ENCODE data around the gene HOXB2. TPM values are rescaled to one million over a fixed set of nuclear protein-coding genes. Genes with fewer than 3 reads are reported as not detected.

HOXB2 gene
- total RNA-seq, 1 experiment from 2014 or later, result not detected

- no peak overlapping the region for H3K9ac ChIP-seq (ENCODE audit: extremely low read depth, insufficient read length, low read length)
- no peaks in the 10 kb centered on the region; a peak in 1 of 7 replicates for H3K36me3 Mint-ChIP-seq (ENCODE audit: insufficient read depth in 1 of 3, low read depth in 3 of 3)
Measured at GRCh38 chr17:48540213-48540612, 4.7 kb downstream of the HOXB2 start.

More at GRCh38 chr17:48540213-48540612, 4.7 kb downstream of the HOXB2 start:
- H4K20me1 ChIP-seq (ENCODE audit: control insufficient read depth, insufficient read depth, insufficient read length), result no peaks in the 10 kb centered on the region
- no peak overlapping the region for H2AFZ ChIP-seq (ENCODE audit: low read length)
- WGBS (ENCODE audit: extremely low coverage, insufficient read length, low lambda C conversion rate), result no CpG with 5 or more reads among the region's 1 CpG
- H2AK5ac ChIP-seq (ENCODE audit: insufficient read length, low read length), result no peak overlapping the region
- H3K4me1 ChIP-seq (ENCODE audit: insufficient read depth, low read length), result no peaks in the 10 kb centered on the region
- Mint-ChIP-seq H3K27ac (no peak overlapping the region), H3K4me1 (peaks cover 16 to 35% of the 10 kb centered on the region in 2 experiments), H3K4me3 (no peak overlapping the region), H3K27me3 (ENCODE audit: low read depth) (peaks cover 98% of the 10 kb centered on the region), H3K9me3 (peaks cover 0 to 10% of the 10 kb centered on the region in 2 experiments; a peak in 2 of 5 replicates)
- no peak overlapping the region for H3K23ac ChIP-seq (ENCODE audit: insufficient read length, low read depth, low read length)
- no peak overlapping the region for H2BK120ac ChIP-seq (ENCODE audit: low read depth, low read length, poor library complexity, severe bottlenecking)
- H3T11ph ChIP-seq (ENCODE audit: low read length), result no peak overlapping the region
- TF ChIP-seq CTCF (conservative IDR thresholded peaks at IDR 0.05), result no peak
- no peak overlapping the region for H2BK5ac ChIP-seq (ENCODE audit: insufficient read length, low read length)
- no peak overlapping the region for H3K4ac ChIP-seq (ENCODE audit: low read depth, low read length)
- no peak overlapping the region for H2BK15ac ChIP-seq (ENCODE audit: low read depth, low read length)
- no peak overlapping the region for H2BK12ac ChIP-seq (ENCODE audit: insufficient read length, low read depth, low read length)
- H3K79me2 ChIP-seq (ENCODE audit: insufficient read depth, low read length), result no peaks in the 10 kb centered on the region
- H3K4me2 ChIP-seq (ENCODE audit: insufficient read depth, insufficient read length, low read length), result no peak overlapping the region
- peaks cover 6% of the 10 kb centered on the region for H3K23me2 ChIP-seq (ENCODE audit: insufficient read length, low read depth, low read length, poor library complexity, severe bottlenecking)
- no peak overlapping the region for H4K8ac ChIP-seq (replicated peaks; ENCODE audit: insufficient read length, low read depth, low read length)
- H3K27me3 ChIP-seq (ENCODE audit: insufficient read depth, low read length), result peaks cover 52% of the 10 kb centered on the region
- no peaks in the 10 kb centered on the region for H3K79me1 ChIP-seq (ENCODE audit: insufficient read depth, low read depth, low read length, poor library complexity, severe bottlenecking)
- H4K91ac ChIP-seq (ENCODE audit: insufficient read length, low read depth, low read length), result no peak overlapping the region
- no peaks in the 10 kb centered on the region for H3K9me3 ChIP-seq (ENCODE audit: control insufficient read depth, low read depth, low read length)
- no peak for DNase-seq
- no peak overlapping the region for H3K56ac ChIP-seq (ENCODE audit: insufficient read length, low read depth, low read length)
- H3K18ac ChIP-seq (ENCODE audit: insufficient read length, low read depth, low read length), result no peak overlapping the region
- no peak overlapping the region for H2BK20ac ChIP-seq (ENCODE audit: low read depth, low read length, poor library complexity, severe bottlenecking)
- no peak overlapping the region for H4K5ac ChIP-seq (ENCODE audit: insufficient read length, low read depth, low read length)
- no peak overlapping the region for H3K14ac ChIP-seq (ENCODE audit: insufficient read depth, low read length)
- no peak overlapping the region for H3K27ac ChIP-seq (ENCODE audit: insufficient read length, low read depth, low read length)
